ENCODE data around the gene THAP12.
A peak's percentile ranks its signal among the peaks of the same experiment; 100 is the strongest.
"Not testable (repeated sequence)": the region's sequence is repeated elsewhere in the genome, so short reads cannot be mapped to it uniquely, and the experiment has no call there.

Gene THAP12

DNA sequence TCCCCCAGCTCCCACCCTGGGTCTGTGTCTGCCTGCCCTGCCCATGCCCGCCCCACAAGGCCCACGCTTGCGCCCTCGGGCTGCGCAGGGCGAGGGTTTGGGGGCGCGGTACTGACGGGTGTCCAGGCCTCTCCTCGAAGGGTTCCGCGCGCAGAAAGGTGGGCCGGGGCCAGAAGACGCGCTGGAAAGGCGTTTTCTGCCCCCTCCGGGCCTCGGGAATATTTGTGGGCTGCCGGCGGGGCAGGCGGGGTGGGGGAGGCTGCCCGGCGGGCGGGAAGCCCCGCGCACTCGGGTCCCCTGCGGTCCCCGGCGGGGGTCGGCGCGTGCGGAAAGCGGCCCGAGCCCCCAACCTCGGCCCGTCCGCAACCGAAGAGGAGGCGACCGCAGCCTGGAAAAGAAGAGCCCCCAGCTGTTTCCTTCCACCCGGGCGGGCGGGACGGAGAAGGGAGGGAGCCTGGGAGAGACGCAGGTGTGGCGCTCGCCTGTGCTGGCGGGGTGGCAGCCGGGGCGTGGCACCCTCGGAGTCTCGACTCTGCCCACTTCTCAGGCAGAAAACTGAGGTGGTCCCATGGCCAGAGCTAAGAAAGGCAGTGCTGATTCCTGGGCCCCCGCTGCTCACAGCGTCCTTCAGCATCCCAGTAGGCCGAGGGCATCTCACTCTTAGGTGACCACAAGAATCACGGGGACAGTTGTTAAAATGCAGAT lies 59.0 kb downstream of the THAP12 start:
- TF ChIP-seq ZFX (IDR thresholded peaks at IDR 0.05; ENCODE audit: borderline replicate concordance) (no peak), CTCF (IDR thresholded peaks at IDR 0.05) (no peak)
- no peak overlapping the region for H3K27ac ChIP-seq

DNA sequence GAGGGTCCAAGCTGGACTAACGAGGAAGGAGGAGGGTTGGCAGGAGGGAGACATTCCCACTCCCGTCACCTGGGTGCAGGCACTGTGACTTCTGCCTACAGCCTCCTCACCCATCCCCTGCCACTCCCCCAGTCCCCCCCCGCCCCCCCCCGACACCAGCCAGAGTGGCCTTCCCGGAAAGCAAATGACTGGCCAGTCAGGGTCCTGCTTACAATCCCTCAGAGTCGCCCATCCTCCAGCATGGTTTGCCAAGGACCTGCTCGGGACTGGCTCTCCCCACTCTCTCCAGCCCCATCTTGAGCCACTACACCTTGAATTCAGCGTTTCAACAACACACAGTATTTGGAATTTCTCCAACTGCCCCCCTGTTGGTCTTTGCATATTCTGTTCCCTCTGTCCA lies 59.6 kb downstream of the THAP12 start:
- TF ChIP-seq CTCF (IDR thresholded peaks at IDR 0.05) (no peak), ZFX (IDR thresholded peaks at IDR 0.05; ENCODE audit: borderline replicate concordance) (no peak)

DNA sequence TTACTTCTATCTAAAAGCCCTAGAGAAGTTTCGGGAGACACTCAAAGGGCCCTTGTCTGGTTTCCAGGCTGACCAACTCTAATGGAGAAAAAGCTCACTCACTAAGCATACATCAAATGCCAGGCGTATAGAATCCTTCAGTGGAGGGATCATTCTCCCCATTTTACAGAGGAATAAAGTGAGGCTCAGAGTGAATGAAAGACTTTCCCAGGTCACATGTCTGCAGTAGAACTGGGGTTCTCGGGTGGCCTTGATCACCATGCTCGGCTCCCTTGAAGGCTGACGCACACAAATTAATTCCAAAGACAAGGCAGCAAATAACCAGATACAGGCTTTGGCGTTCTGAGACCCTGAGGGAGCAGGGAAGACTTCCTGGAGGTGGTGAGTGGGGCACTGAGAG lies 60.0 kb downstream of the THAP12 start:
- H3K27ac ChIP-seq: no peak overlapping the region
- no peak for TF ChIP-seq CTCF (IDR thresholded peaks at IDR 0.05)
- TF ChIP-seq ZFX (IDR thresholded peaks at IDR 0.05; ENCODE audit: borderline replicate concordance): no peak

More for the DNA sequence above, 59.6 kb downstream of the THAP12 start:
- no peak overlapping the region for H3K27ac ChIP-seq

GRCh38 chr11:76319798-76320197 lies 61.1 kb downstream of the THAP12 start:
- H3K27ac ChIP-seq: not testable (repeated sequence)

- TF ChIP-seq CTCF (IDR thresholded peaks at IDR 0.05) (peak; percentile 88), ZFX (IDR thresholded peaks at IDR 0.05; ENCODE audit: borderline replicate concordance) (no peak)
- no peak overlapping the region for H3K27ac ChIP-seq
These were observed 62.1 kb downstream of the THAP12 start for GRCh38 chr11:76318744-76319384.

GRCh38 chr11:76317296-76317695 lies 63.6 kb downstream of the THAP12 start:
- no peak for TF ChIP-seq ZFX (IDR thresholded peaks at IDR 0.05; ENCODE audit: borderline replicate concordance)
- no peak for TF ChIP-seq CTCF (IDR thresholded peaks at IDR 0.05)
- H3K27ac ChIP-seq: no peak overlapping the region

GRCh38 chr11:76316726-76317125 lies 64.2 kb downstream of the THAP12 start:
- TF ChIP-seq CTCF (IDR thresholded peaks at IDR 0.05) (no peak), ZFX (IDR thresholded peaks at IDR 0.05; ENCODE audit: borderline replicate concordance) (no peak)
- H3K27ac ChIP-seq: no peak overlapping the region

Data from 22Rv1 (cell line).